ENCODE results near the gene HBG1. TPM values are rescaled to one million over a fixed set of nuclear protein-coding genes. Genes with fewer than 3 reads are reported as not detected.

The HBG1 gene
- total RNA-seq, 1 experiment from 2014 or later = not detected

Other genes with a start within 250 kb of the HBG1 start
- not detected in 2 replicates for gene OR52J3, start 203.3 kb downstream of the HBG1 start, total RNA-seq (2014; rRNA removed; shearing (Covaris generic); ENCODE audit: low replicate concordance)
- gene OR52E2, start 190.2 kb downstream of the HBG1 start, total RNA-seq (2014; rRNA removed; shearing (Covaris generic); ENCODE audit: low replicate concordance) = not detected in 2 replicates
- not detected in 2 replicates for gene OR52E1, start 180.3 kb downstream of the HBG1 start, total RNA-seq (2014; rRNA removed; shearing (Covaris generic); ENCODE audit: low replicate concordance)
- not detected in 2 replicates for gene OR52A5, start 111.5 kb downstream of the HBG1 start, total RNA-seq (2014; rRNA removed; shearing (Covaris generic); ENCODE audit: low replicate concordance)
- gene OR52A1, start 95.1 kb downstream of the HBG1 start, total RNA-seq (2014; rRNA removed; shearing (Covaris generic); ENCODE audit: low replicate concordance) = not detected in 2 replicates
- not detected in 2 replicates for gene OR51V1, start 49.2 kb downstream of the HBG1 start, total RNA-seq (2014; rRNA removed; shearing (Covaris generic); ENCODE audit: low replicate concordance)
- not detected in 2 replicates for gene HBB, start 22.8 kb downstream of the HBG1 start, total RNA-seq (2014; rRNA removed; shearing (Covaris generic); ENCODE audit: low replicate concordance)
- not detected in 2 replicates for gene HBD, start 15.4 kb downstream of the HBG1 start, total RNA-seq (2014; rRNA removed; shearing (Covaris generic); ENCODE audit: low replicate concordance)
- gene HBG2, start 4.9 kb upstream of the HBG1 start, total RNA-seq (2014; rRNA removed; shearing (Covaris generic); ENCODE audit: low replicate concordance) = not detected in 2 replicates
- gene HBE1, start 20.1 kb upstream of the HBG1 start, total RNA-seq (2014; rRNA removed; shearing (Covaris generic); ENCODE audit: low replicate concordance) = not detected in 2 replicates
- not detected in 2 replicates for gene OR51B4, start 52.1 kb upstream of the HBG1 start, total RNA-seq (2014; rRNA removed; shearing (Covaris generic); ENCODE audit: low replicate concordance)
- not detected in 2 replicates for gene OR51B2, start 74.4 kb upstream of the HBG1 start, total RNA-seq (2014; rRNA removed; shearing (Covaris generic); ENCODE audit: low replicate concordance)
- gene OR51B5, start 93.7 kb upstream of the HBG1 start, total RNA-seq (2014; rRNA removed; shearing (Covaris generic); ENCODE audit: low replicate concordance) = 0.60 TPM in 1 of 2 replicates, not detected in the other
- not detected in 2 replicates for gene OR51B6, start 101.7 kb upstream of the HBG1 start, total RNA-seq (2014; rRNA removed; shearing (Covaris generic); ENCODE audit: low replicate concordance)
- not detected in 2 replicates for gene OR51M1, start 134.0 kb upstream of the HBG1 start, total RNA-seq (2014; rRNA removed; shearing (Covaris generic); ENCODE audit: low replicate concordance)
- gene OR51Q1, start 172.3 kb upstream of the HBG1 start, total RNA-seq (2014; rRNA removed; shearing (Covaris generic); ENCODE audit: low replicate concordance) = not detected in 2 replicates
- gene OR51I1, start 191.7 kb upstream of the HBG1 start, total RNA-seq (2014; rRNA removed; shearing (Covaris generic); ENCODE audit: low replicate concordance) = not detected in 2 replicates
- gene OR51I2, start 199.5 kb upstream of the HBG1 start, total RNA-seq (2014; rRNA removed; shearing (Covaris generic); ENCODE audit: low replicate concordance) = not detected in 2 replicates
- gene OR52D1, start 238.8 kb upstream of the HBG1 start, total RNA-seq (2014; rRNA removed; shearing (Covaris generic); ENCODE audit: low replicate concordance) = not detected in 2 replicates